OCI-LY1 (cell line): Measurements from ENCODE around the gene LAMA4.

Source experiments
- H2AFZ ChIP-seq: fragments of 200-600 bp; sonication (generic), shearing (Covaris generic); 2 replicates; pipeline ENCODE4 v1.6.0; 2014; ENCODE audit warnings: antibody characterized with exemption, mild to moderate bottlenecking, low read length
- H3F3A ChIP-seq: fragments of 200-600 bp; sonication (generic), shearing (Covaris generic); 2 replicates; pipeline ENCODE4 v1.6.0; 2014; ENCODE audit warnings: mild to moderate bottlenecking, antibody characterized with exemption, low read length, moderate library complexity; ENCODE audit not compliant: insufficient read depth
- H3K27ac ChIP-seq: fragments of 200-600 bp; sonication (generic); 2 replicates; pipeline ENCODE4 v1.5.1; 2014; ENCODE audit warnings: low read length, mixed run types, mild to moderate bottlenecking, low read depth; ENCODE audit not compliant: poor library complexity, severe bottlenecking
- H3K27me3 ChIP-seq: fragments of 200-600 bp; sonication (generic); 2 replicates; pipeline ENCODE4 v1.6.0; 2014; ENCODE audit warnings: antibody characterized with exemption, mild to moderate bottlenecking, low read length, moderate library complexity; ENCODE audit not compliant: insufficient read depth
- H3K36me3 ChIP-seq: fragments of 200-600 bp; sonication (generic); 2 replicates; pipeline ENCODE4 v1.6.1; 2014; ENCODE audit warnings: mild to moderate bottlenecking, antibody characterized with exemption, low read length, moderate library complexity, mixed read lengths; ENCODE audit not compliant: insufficient read depth
- H3K4me1 ChIP-seq: fragments of 200-600 bp; sonication (generic); 2 replicates; pipeline ENCODE4 v1.5.1; 2014; ENCODE audit warnings: mild to moderate bottlenecking, low read length, moderate library complexity; ENCODE audit not compliant: insufficient read depth, severe bottlenecking
- H3K4me2 ChIP-seq: fragments of 200-600 bp; sonication (generic), shearing (Covaris generic); 2 replicates; pipeline ENCODE4 v1.6.1; 2014; ENCODE audit warnings: low read length
- H3K4me3 ChIP-seq: fragments of 200-600 bp; sonication (generic); 2 replicates; pipeline ENCODE4 v1.5.1; 2014; ENCODE audit warnings: low read length, low read depth, mild to moderate bottlenecking, mixed read lengths; ENCODE audit not compliant: poor library complexity, severe bottlenecking
- H3K79me2 ChIP-seq: fragments of 200-600 bp; shearing (Covaris generic); 2 replicates; pipeline ENCODE4 v1.6.1; 2016; ENCODE audit warnings: mixed run types, low read length, mixed read lengths; ENCODE audit not compliant: insufficient read depth
- H3K9ac ChIP-seq: fragments of 200-600 bp; sonication (generic), shearing (Covaris generic); 2 replicates; pipeline ENCODE4 v1.6.1; 2014; ENCODE audit warnings: mild to moderate bottlenecking, low read length, mixed read lengths
- H3K9me2 ChIP-seq: fragments of 200-600 bp; sonication (generic), shearing (Covaris generic); 2 replicates; pipeline ENCODE4 v1.6.1; 2014; ENCODE audit warnings: low read depth, mild to moderate bottlenecking, low read length, mixed read lengths
- H3K9me3 ChIP-seq: fragments of 200-600 bp; shearing (Covaris generic); 2 replicates; pipeline ENCODE4 v1.6.1; 2014; ENCODE audit warnings: low read length, mixed read lengths
- H4K20me1 ChIP-seq: fragments of 200-600 bp; sonication (generic), shearing (Covaris generic); 2 replicates; pipeline ENCODE4 v1.6.0; 2016; ENCODE audit warnings: mild to moderate bottlenecking, low read length; ENCODE audit not compliant: insufficient read depth
- EZH2 ChIP-seq: fragments of 200-600 bp; sonication (generic), shearing (Covaris generic); IDR thresholded peaks from 2 replicates; pipeline ENCODE4 v1.8.0; 2017; ENCODE audit warnings: borderline replicate concordance, mixed run types, mild to moderate bottlenecking, antibody characterized with exemption, low read length, moderate library complexity, mixed read lengths
- TF ChIP-seq, protein P1 (sequence below): fragments of 200-600 bp; sonication (generic), shearing (Covaris generic); IDR thresholded peaks from 2 replicates; pipeline ENCODE4 v1.5.1; 2017; ENCODE audit warnings: mild to moderate bottlenecking, antibody characterized with exemption, low read length, moderate library complexity, mixed read lengths

LAMA4 gene

DNA sequence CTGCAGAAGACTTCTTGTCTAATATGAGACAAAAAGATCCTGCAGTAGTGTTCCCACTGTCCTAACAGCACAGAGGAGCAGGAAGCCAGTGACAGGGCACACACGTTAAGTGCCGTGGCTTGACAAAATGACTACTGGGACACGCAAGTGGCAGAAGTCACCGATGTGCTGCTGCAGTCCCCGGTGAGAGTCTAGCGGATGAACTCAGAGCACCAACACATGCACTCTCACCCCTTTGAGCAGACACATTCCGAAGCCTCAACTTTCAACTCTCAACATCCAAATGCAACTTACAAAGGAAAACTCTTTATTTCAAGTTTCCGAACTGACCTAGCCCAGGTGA lies 898 bp downstream of the LAMA4 start:
- Histone ChIP-seq H3K9me2 (no peaks in the 10 kb centered on the region), H3K9ac (no peak overlapping the region), H3K79me2 (no peaks in the 10 kb centered on the region), H3K27me3 (no peaks in the 10 kb centered on the region), H3K36me3 (no peaks in the 10 kb centered on the region), H3F3A (no peaks in the 10 kb centered on the region), H3K4me1 (no peaks in the 10 kb centered on the region), H3K4me3 (no peak overlapping the region), H3K9me3 (no peaks in the 10 kb centered on the region), H4K20me1 (no peaks in the 10 kb centered on the region), H2AFZ (no peak overlapping the region), H3K27ac (no peak overlapping the region), H3K4me2 (no peak overlapping the region)
- no peak for TF ChIP-seq EZH2
- TF ChIP-seq, protein P1, sequence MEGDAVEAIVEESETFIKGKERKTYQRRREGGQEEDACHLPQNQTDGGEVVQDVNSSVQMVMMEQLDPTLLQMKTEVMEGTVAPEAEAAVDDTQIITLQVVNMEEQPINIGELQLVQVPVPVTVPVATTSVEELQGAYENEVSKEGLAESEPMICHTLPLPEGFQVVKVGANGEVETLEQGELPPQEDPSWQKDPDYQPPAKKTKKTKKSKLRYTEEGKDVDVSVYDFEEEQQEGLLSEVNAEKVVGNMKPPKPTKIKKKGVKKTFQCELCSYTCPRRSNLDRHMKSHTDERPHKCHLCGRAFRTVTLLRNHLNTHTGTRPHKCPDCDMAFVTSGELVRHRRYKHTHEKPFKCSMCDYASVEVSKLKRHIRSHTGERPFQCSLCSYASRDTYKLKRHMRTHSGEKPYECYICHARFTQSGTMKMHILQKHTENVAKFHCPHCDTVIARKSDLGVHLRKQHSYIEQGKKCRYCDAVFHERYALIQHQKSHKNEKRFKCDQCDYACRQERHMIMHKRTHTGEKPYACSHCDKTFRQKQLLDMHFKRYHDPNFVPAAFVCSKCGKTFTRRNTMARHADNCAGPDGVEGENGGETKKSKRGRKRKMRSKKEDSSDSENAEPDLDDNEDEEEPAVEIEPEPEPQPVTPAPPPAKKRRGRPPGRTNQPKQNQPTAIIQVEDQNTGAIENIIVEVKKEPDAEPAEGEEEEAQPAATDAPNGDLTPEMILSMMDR: no peak

- Histone ChIP-seq H3K27me3 (no peaks in the 10 kb centered on the region), H3F3A (no peaks in the 10 kb centered on the region), H3K79me2 (no peaks in the 10 kb centered on the region), H3K4me3 (no peak overlapping the region), H3K4me1 (no peaks in the 10 kb centered on the region), H3K36me3 (no peaks in the 10 kb centered on the region), H3K9me2 (no peaks in the 10 kb centered on the region), H2AFZ (no peak overlapping the region), H4K20me1 (no peaks in the 10 kb centered on the region), H3K27ac (no peak overlapping the region), H3K9ac (no peak overlapping the region), H3K4me2 (no peak overlapping the region), H3K9me3 (no peaks in the 10 kb centered on the region)
- TF ChIP-seq, protein P1: no peak
- TF ChIP-seq EZH2: no peak
Measured at GRCh38 chr6:112252571-112253497, 1.5 kb downstream of the LAMA4 start.

- Histone ChIP-seq H3K36me3 (no peaks in the 10 kb centered on the region), H3K79me2 (no peaks in the 10 kb centered on the region), H3K4me3 (no peak overlapping the region), H3K27ac (no peak overlapping the region), H2AFZ (no peak overlapping the region), H3K9me2 (no peaks in the 10 kb centered on the region), H4K20me1 (no peaks in the 10 kb centered on the region), H3K4me2 (no peak overlapping the region), H3K4me1 (no peaks in the 10 kb centered on the region), H3K27me3 (no peaks in the 10 kb centered on the region), H3K9ac (no peak overlapping the region), H3F3A (no peaks in the 10 kb centered on the region), H3K9me3 (no peaks in the 10 kb centered on the region)
- TF ChIP-seq EZH2: no peak
- TF ChIP-seq, protein P1: no peak
Measured at GRCh38 chr6:112251171-112251875, 3.0 kb downstream of the LAMA4 start.
